Tibial nerve (tissue), 3 donors: ENCODE data around the gene ANO1.

Experiments
- CTCF ChIP-seq, 5 experiments: fragments of 200-600 bp in 3 of 5; fragments of 450-650 bp in 2 of 5; sonication (generic) in 3 of 5; IDR thresholded peaks; one replicate each; pipeline ENCODE4 v1.5.1; 2016 to 2019; ENCODE audit warnings: antibody characterized with exemption in 5 of 5, mild to moderate bottlenecking in 3 of 5, moderate library complexity in 2 of 5
- POLR2A ChIP-seq, 2 donors: fragments of 450-650 bp; IDR thresholded peaks; one replicate each; pipeline ENCODE4 v1.6.1; 2017; ENCODE audit warnings: antibody characterized with exemption in 2 of 2, mild to moderate bottlenecking in 2 of 2, moderate library complexity in 2 of 2

DNA sequence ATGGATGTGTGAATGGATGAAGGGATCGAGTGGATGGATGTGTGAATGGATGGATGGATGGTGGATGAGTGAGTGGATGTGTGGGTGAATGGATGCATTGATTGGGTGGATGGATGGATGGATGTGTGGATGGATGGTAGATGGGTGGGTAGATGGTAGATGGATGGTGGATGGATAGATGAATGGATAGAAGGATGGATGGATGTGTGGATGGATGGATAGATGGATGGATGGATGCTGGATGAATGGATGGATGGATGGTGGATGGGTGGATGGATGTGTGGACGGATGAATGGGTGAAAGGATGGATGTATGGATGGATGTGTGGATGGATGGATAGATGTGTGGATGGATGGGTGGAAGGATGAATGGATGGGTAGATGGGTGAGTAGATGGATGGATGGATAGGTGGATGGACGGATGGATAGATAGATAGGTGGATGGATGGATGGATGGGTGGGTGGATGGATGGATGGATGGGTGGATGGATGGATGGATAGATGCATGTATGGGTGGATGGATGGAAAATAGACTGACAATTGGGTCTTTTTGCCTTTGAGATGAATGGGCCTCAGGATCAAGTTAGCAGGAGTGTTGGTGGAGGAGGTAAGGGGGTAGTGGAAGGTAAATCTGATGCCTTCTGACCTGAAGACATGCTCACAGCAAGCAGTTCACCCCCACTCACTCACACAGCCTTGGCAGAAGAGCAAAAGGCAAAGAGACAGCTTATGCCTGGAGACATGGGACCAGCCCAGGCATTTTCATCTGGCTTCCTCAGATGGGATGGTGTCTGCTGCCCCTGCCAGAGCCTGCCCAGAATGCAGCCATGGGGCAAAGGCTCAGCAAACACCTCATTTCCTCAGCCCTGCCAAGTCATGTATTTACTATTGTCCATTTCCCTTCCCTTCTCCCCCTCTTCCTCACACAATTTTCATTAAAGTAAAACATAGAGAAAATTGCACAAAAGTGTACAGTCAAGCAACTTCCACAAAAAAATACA, 117.0 kb downstream of the ANO1 start:
- no peak for TF ChIP-seq CTCF (IDR thresholded peaks at IDR 0.05)
- no peak for TF ChIP-seq POLR2A (IDR thresholded peaks at IDR 0.05)
